NOMO-1 (cell line): Measurements from ENCODE around the gene ZFAND3.
"Not testable (repeated sequence)": the region's sequence is repeated elsewhere in the genome, so short reads cannot be mapped to it uniquely, and the experiment has no call there.

Experiments
- DNase-seq, 2 experiments: peaks; one replicate each; lab custom pipeline; 2025; ENCODE audit not compliant: unreplicated experiment in 2 of 2; lab: John Stamatoyannopoulos, UW

Gene ZFAND3

DNA sequence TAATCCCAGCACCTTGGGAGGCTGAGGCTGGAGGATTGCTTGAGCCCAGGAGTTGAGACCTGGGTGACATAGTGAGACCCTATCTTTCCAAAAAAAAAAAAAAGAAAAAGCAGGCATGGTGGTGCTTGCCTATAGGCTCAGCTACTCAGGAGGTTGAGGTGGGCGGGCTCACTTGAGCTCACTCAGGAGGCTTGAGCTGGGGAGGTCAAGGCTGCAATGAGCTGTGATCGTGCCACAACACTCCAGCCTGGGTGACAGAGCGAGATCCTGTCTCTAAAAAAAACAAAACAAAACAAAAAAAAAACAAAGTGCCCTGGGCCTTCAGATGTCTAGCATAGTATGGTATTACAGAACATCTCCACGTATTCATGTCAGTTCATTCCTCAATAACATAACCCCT, 42.9 kb downstream of the ZFAND3 start:
- DNase-seq, result no peak

DNA sequence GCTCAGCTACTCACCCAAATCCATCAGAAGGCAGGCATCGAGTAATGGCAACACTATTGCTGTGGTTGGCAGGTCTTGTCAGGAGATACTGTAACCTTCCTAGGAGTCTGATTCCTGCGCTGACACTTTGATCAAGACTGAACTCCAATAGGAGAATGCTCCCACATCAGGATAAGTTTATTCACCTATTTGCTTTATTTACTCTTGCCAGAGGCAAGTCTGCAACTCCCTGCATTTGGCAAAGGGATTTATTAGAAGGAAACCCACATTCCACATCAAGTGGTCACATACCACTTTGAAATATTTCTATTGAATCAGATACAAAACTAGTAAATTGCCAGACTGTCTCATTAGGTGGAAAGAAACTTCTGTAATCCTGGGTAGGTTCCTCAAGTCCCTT, 43.5 kb downstream of the ZFAND3 start:
- no peak for DNase-seq

DNA sequence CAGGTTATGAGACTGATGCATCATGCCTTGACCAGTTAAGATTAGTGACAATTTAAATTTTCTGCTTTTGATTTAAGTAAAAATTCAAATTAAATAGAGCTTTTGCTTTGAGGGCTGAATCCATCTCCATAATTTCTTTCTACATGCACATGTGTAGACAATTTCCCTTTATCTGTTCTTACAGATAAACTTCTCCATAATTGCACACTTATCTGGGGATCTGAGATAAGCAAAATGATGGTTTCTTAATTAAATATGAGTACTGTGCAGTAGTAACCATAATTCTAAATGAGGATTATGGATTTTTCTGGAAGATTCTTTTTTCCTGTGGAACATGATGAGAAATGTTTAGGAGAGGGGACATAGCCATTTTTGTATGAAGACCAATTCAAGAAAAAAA, 44.7 kb downstream of the ZFAND3 start:
- DNase-seq, result no peak

DNA sequence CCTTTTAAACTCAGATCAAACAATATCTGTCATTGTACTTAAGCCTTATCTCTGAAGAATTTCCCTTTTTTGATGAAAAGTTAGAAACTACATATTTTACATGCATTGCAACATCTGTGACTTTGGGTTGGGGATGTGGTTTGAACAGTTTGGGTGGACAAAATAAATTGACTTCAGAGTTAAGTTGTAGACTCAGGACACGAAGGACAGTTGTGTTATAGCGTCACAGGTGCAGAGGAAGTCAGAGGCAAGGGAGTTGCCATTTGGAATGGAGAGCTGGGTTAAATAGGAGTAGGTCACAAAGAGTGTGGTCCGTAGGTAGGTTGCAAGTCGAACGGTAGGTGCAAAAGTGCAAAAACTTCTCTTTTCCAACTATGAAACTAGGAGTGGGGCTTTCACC, 46.0 kb downstream of the ZFAND3 start:
- peak; percentile 67 to 76 for DNase-seq

DNA sequence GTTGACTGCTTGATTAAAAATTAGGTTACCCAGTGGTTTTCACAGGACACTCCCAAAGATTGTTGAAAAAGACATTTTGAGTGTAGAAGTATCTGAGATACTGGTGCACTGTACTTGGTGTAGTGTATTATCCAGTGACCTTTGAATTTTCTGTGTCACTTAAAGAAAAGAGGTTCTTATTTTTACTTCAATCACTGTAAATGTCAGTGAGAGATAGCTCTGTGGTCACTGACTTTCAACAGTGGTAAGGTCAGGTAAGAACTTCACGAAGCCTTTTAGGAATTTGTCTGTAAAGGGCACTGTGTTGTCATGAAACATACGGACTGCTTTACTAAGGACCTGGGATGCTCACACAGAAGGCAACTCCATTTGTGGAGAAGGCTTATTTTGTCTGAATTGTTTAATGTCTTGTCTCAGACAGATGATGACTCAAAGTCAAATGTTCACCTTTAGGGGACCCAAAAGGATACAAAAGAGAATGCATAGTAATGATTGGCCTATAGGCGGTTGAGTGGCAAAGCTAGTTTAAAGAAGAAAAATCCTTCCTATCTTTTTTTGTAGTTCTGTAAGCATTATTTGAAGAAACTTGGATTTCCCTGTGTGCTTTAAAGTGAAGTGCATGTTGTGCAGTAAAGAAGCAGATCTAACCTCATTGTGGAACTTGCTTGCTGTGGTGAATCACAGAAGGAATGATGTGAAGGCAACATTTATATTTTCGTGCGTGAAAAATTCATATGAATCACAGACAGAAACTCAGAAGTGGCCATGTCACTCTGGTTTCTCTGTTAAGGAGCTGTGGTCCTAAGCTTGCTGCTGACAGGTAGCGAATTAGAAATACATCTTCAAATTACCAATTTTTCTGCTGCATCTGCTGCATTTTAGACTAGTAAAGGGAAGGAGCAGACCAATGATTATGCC, 47.3 kb downstream of the ZFAND3 start:
- no peak for DNase-seq

DNA sequence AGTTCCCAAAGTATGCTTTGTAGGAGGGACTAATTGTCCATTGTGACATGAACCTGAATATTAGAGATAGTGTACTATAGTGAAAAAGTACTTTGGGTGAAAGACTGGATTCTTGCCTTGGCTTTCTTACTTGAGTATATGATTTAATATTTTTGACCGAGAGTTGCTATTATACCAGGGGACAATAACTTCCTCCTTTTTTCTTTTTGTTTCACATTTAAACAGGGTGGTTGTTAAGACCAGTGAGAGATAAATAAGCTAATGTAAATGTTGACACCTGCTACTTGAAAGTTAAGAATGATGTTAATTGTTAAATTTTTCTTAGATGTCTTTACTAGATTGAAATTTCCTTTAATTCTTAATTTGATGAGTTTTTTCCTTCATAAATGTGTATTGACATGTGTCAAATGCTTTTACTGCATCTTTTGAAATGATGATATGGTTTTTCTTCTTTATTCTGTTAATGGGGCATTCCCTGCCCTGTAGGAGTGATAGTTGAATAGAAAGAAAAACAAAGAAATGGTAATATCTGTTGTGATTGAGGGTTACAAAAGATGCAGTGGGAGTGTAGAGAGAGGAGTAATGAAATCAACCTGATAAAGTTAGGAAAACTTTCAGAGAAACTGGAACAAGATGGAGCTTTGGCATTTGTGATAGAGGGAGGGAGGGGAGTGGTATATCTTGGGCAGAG, 48.4 kb downstream of the ZFAND3 start:
- DNase-seq, result peak in 1 of 2 experiments; percentile 49

DNA sequence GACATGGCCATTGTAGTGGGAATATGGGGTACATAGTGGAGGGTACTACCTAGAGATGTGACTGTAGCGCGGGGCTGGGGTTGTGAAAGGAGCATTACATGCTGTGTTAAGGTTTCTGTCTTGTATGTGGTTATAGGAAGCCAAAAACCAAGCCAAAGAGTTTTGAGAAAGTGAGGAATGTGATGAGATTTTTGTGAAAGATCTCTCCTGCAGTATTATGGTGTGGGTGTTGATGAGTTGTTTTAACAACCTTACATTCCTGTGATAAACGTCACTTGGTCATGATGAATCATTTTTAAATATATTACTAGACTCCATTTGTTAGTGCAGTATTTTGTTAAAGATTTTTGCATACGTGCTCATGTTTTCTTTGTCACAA, 48.9 kb downstream of the ZFAND3 start:
- no peak for DNase-seq

DNA sequence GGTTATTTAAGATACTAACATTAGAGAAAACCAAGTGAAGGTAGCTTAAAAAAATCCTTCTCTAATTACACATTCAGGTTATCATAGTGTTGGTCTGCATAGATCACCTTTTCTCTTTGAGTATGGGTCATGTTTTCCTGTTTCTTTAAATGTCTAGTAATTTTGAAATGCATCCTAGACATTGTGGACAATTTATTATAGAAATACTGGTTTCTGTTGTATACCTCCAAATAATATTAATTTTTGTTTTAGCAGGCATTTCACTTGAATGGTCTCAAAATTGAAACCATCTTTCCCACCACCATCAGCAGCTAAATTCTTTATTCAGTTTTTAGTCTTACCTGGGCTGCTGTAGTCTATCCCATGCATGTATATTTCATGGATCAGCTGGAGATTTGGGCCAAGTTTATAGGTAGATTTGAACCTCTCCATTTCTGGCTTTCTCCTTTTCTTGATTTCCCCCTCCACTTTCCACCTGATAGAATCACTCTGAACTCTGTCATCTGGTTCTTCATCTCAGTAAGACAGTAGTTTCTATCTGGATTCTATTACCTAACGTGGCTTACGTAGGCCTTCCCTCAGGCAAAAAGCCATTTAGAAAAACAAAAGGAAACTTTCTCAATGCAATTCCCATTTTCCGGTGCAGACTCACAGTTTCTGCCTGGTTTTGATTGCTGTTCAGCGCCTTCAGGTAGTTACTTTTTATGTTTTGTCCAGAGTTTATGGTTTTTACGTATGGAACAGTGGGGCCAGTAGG, 52.3 kb downstream of the ZFAND3 start:
- DNase-seq, result no peak

DNA sequence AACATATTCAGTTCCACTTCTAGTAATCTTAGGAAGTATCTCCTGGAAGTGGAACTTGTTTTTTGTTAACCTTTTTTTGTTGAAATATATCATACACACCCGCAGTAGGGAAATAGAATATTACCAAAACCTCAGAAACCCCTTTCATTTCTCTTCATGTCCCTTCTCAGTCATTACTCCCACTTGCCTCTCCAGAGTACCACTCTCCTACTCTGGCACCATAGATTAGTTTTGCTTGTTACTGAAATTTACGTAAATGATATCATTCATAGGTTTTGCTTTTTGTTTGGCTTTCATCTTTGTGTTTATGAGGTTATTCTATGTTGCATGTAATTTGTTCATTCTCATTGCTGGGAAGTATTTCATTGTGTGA, 52.8 kb downstream of the ZFAND3 start:
- DNase-seq, result no peak

DNA sequence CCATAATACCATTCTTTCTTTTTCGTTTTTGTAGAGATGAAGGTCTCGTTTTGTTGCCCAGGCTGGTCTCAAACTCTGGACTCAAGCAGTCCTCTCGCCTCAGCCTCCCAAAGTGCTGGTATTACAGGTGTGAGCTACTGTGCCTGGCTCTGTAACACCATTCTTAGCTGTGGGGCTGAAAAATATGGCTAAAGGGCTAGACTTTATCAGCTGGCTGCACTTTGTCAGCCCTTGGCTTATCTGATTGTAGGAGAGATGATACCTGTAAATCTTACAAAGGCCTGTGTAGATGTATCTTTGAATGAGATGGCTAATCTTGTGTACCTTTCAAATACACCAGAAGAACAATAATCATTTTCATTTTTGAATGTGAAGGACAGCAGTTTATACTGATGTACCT, 55.2 kb downstream of the ZFAND3 start:
- no peak for DNase-seq

DNA sequence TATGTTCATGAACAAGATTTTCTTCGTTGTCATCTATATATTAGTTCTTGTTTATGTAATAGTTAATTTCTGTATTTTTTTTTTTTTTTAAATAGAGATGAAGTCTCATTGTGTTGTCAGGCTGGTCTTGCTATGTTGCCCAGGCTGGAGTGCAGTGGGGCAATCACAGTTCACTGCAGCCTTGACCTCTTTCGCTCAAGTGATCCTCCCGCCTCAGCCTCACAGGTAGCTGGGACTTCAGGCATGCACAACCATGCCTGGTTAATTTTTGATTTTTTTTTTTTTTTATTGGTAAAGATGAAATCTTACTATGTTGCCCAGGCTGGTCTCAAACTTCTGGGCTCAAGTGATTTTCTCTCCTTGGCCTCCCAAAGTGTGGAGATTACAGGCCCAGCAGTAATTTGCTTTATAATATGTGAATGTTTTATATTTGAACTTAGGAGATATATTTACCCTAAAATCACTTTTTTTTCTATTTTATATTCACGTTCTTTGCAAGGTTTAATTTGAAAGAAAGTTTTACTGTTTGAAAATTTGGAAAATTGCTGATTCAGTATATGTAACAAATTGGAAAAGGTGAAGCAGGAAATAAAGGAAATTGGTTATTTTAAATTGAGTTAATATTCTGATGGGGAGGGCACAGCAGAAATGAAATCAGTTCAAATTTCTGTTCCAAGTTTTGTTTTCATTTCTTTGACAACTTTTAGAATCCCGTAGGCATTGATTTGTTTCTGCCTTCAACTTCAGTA, 56.2 kb downstream of the ZFAND3 start:
- DNase-seq, result no peak

DNA sequence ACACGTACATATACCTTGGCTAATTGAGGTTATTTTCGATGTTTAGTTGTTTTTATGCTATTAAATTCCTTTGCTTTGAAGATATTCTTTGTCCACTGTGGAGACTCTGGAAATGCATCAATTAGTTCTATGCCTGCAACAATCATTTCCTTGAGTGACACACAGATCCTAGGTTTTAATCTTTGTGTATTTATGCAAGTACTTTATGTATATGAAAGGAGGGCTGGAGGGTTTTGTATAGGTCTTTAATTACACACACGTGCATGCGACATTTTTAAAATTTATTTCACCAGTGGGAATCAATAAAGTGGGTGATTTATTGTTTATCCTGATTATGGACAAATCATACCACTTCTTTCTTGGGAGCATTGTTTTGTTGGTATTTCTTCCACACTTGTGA, 57.3 kb downstream of the ZFAND3 start:
- no peak for DNase-seq

DNA sequence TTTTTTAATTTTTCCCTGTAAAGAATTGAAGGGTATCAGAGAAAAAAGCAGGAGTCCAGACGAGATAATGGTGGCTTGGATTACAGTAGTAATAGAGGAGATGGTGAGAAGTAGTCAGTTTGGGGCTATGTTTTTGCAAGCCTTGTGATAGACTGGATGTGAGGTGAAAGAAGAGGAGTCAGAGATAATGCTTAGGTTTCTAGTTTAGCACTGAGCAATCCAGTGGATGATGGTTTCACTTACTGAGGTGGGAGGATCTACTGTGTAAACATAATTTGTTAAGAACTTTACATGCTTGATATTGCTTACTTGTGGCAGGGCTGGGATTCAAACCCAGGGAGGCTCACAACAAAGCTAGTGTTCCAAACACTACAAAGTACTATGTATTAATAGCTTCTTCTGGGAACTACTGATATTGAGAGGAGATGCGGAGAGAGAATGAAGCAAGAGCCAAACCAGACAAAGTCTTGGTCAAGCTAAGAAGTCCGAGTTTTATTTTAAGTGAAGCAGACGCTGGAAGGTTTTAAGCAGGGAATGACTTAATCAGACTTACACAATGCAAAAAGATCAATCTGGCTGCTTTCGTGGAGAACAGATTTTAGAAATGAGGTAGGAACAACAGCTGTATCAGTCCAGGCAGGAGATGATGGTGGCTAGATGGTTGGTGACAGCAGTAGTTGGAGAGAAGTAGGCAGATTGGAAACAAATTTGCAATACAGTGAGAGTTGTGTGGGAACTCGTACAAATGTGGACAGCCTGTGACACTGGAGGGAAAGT, 58.0 kb downstream of the ZFAND3 start:
- no peak for DNase-seq

DNA sequence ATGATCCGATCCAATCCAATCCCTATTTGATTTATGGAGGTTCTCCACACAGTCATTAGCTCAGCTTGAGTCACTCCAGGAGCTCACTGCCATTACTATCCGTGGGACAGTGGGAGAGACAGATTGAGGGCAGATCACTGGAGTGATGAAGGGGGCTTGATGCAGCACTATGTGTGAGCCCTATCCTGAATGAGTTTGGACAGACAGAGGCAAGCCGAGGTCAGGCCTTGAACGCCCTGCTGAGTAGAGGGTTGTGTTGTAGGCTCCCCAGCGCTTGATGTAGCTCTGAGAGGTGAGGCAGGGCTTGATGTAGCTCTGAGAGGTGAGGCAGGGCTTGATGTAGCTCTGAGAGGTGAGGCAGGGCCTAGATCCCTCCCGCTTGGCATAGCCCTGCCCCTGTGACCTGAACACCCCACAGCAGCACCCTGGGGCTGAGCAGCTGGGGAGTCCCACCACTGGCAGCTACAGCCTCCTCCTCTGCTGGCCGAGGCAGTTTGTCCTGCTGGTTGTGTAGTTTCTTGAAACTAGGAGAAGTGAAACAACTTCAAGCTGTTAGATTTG, 58.7 kb downstream of the ZFAND3 start:
- DNase-seq, result no peak

DNA sequence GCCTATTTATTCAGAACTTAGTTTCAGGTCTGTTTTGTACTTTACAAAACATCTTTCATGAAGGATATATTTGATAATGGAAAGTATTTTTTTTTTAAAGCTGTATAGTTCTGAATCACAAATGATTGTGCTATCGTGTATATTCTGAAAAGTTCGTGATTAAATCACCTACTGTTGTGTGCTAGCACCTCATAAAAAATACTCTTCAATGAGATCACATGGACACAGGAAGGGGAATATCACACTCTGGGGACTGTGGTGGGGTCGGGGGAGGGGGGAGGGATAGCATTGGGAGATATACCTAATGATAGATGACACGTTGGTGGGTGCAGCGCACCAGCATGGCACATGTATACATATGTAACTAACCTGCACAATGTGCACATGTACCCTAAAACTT, 61.1 kb downstream of the ZFAND3 start:
- DNase-seq, result not testable (repeated sequence)

DNA sequence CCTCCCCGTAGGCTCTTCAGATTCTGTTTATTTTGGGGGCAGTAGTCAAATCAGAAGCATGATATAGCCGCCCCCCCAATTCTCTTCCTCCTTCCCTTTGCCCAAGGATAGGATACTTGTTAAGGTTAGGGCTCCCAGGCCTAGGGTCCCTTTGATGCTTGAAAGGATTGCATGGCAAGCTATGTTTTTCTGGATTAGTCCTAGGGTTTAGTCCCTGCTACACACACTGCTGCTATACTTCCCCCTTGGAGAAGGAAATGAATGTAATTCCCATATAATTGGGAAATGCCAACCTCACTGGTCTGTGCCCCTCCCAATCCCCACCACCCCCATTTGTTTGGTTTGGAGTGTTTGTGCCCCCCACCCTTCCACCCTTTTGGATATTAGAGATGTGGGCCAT, 62.8 kb downstream of the ZFAND3 start:
- no peak for DNase-seq

DNA sequence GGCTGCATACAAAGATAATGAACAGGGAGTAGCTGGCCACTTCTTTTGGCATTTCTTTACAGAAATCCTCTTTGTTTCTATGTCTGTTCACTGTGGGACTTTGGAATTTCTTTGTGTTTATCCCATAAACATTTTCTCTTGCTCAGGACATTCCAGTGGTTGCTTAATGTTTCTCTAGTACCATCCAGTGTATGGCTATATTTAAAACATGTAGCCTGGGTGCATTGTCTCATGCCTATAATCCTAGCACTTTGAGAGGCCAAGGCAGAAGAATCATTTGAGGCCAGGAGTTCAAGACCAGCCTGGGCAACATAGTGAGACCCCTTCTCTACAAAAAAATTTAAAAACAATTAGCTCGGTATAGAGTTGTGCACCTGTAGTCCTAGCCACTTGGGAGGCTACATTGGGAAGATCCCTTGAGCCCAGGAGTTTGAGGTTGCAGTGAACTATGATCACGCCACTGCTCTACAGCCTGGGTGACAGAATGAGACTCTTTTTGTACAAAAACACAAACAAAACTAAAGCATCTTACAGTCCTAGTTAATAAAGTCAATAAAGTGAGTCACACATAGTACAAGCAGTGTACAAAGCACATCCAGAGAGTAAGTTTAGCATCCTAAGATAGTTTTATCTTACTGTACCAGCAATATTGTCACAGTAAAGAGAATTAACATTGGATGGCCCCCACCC, 63.3 kb downstream of the ZFAND3 start:
- no peak for DNase-seq

DNA sequence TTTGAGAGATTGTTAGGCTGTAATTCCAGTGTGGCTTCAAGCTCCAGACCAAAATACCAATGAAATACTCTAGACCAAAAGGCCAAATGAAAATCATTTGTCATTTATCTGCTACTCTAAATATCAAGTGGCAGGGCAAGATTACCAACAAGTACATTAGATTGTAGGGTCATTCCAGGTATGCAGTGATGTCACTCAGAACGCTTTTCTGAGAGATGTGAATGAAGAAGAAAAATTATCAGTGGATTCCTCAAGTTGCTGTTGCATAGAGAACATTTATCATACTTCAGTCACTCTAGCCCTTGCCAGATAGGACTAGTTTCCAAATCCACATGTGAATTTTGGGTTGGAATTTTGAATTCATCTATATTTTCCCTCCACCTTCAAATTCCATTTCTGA, 65.0 kb downstream of the ZFAND3 start:
- no peak for DNase-seq

DNA sequence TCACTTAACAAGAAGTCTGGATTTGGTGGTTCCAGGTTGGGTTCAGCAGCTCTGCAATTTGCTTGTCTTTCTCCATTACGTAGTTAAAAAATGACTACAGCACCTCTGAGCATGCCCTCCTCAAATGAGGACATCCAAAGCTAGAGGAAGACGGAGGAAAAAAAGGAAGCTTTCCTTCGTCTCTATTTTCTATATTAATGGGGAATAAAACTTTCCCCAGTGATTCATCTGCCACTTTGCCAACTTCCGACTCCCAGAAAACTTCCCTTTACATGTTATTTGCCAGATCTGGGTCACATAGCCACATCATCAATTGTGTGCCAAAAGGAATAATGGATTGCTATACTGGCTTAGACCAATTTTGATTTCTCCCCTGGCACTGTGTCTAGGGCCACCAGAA, 69.5 kb downstream of the ZFAND3 start:
- no peak for DNase-seq
